AG20443 (cell line): ENCODE results near the gene ACOT7.
A peak's percentile ranks its signal among the peaks of the same experiment; 100 is the strongest.

Experiments used
- DNase-seq: peaks from one replicate; pipeline ENCODE4 v3.0.0; 2012; ENCODE audit warnings: low spot score, mixed read lengths

Gene ACOT7

GRCh38 chr1:6424619-6425593 is 31.3 kb upstream of the ACOT7 start, which contains the start of gene ESPN:
TSS of gene ESPN (plus strand) at chr1:6424776. CDS start at chr1:6424956, 180 bp downstream.
- peak; percentile 77 for DNase-seq

GRCh38 chr1:6424000-6424565 is 30.5 kb upstream of the ACOT7 start:
- no peak for DNase-seq

GRCh38 chr1:6423321-6423999 is 29.9 kb upstream of the ACOT7 start:
- DNase-seq, result peak; percentile 76

GRCh38 chr1:6421266-6421665 is 27.7 kb upstream of the ACOT7 start:
- no peak for DNase-seq

- peak; percentile 67 for DNase-seq
These were observed 27.0 kb upstream of the ACOT7 start for GRCh38 chr1:6420454-6421042.

- DNase-seq, result peak; percentile 73
These were observed 26.4 kb upstream of the ACOT7 start, which contains the start of gene HES2 for GRCh38 chr1:6419804-6420453. TSS of gene HES2 (minus strand) at chr1:6419919. CDS start at chr1:6419820, 99 bp downstream.

GRCh38 chr1:6419397-6419803 is 25.8 kb upstream of the ACOT7 start:
- DNase-seq, result no peak

- no peak for DNase-seq
These were observed 25.3 kb upstream of the ACOT7 start for GRCh38 chr1:6418668-6419396.

- DNase-seq, result no peak
These were observed 24.5 kb upstream of the ACOT7 start for GRCh38 chr1:6417961-6418667.

- DNase-seq, result no peak
These were observed 23.3 kb upstream of the ACOT7 start for GRCh38 chr1:6416906-6417305.

- no peak for DNase-seq
These were observed 22.7 kb upstream of the ACOT7 start for GRCh38 chr1:6416295-6416656.

- no peak for DNase-seq
These were observed 21.5 kb upstream of the ACOT7 start for GRCh38 chr1:6414881-6415626.

- peak; percentile 75 for DNase-seq
These were observed 20.9 kb upstream of the ACOT7 start for GRCh38 chr1:6414443-6414844.

GRCh38 chr1:6412896-6413295 is 19.3 kb upstream of the ACOT7 start:
- DNase-seq, result no peak

- DNase-seq, result no peak
These were observed 16.8 kb upstream of the ACOT7 start for GRCh38 chr1:6410248-6410893.

- DNase-seq, result no peak
These were observed 16.2 kb upstream of the ACOT7 start for GRCh38 chr1:6409733-6410132.

GRCh38 chr1:6409053-6409452 is 15.5 kb upstream of the ACOT7 start:
- no peak for DNase-seq

GRCh38 chr1:6408023-6408422 is 14.5 kb upstream of the ACOT7 start:
- no peak for DNase-seq

GRCh38 chr1:6401673-6402072 is 8.1 kb upstream of the ACOT7 start:
- no peak for DNase-seq
